ENCODE measurements around the gene PIEZO1.

DNA sequence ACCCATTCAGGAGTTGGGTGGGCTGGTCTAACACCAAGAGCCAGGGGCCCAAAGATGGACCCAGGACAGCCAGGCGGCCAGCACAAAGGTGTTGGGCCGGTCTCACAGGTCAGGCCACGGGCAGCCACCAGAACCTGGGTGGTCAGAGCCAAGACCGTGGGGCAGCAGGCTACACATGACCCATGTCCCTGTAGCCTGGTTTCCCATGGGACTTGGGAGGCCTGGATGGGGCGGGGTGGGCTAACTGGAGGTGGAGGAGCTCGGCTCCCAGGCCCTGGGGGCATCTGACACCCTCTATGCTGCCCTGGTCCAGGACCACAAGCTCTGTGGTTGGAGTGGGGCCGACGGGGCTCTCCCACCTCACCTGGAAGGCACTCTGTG, 61.5 kb downstream of the PIEZO1 start:
- TF ChIP-seq POLR2AphosphoS5 (IDR thresholded peaks at IDR 0.05; ENCODE audit: low read depth, low read length) = no peak
- no peak for TF ChIP-seq TAF1 (IDR thresholded peaks at IDR 0.05; ENCODE audit: low read depth, low read length)
- TF ChIP-seq POLR2A (IDR thresholded peaks at IDR 0.05; ENCODE audit: low read depth, low read length) = no peak
